K562 (cell line): ENCODE measurements around the gene UBE2Q1. TPM values are rescaled to one million over a fixed set of nuclear protein-coding genes. Genes with fewer than 3 reads are reported as not detected.

Source experiments
- ATAC-seq: fragments of 200-7000 bp; cut with Tn5 transposase; 3 replicates; pipeline ENCODE4 v1.9.1; 2020; ENCODE audit warnings: moderate library complexity
- BruUV-seq: library from RNA; stranded (reverse); fragments of 400-500 nt; replicated peaks from 2 replicates; lab custom pipeline; 2021; lab: Mats Ljungman, UMichigan
- CTCF ChIA-PET: fragments of 300-600 bp; formaldehyde crosslinking; extraction: SDS; loops from one replicate; lab custom pipeline; 2021; ENCODE audit warnings: low intra/inter-chr PET ratio; lab: Yijun Ruan, JAX
- POLR2A ChIA-PET: fragments of 300-600, 350-650 bp; sonication (Branson Sonifier 250); formaldehyde crosslinking; extraction: SDS; loops from one replicate; lab custom pipeline; 2021; ENCODE audit warnings: antibody characterized with exemption, inconsistent platforms; lab: Yijun Ruan, JAX
- DNase-seq, 4 experiments: peaks; one replicate each; pipeline versions ENCODE4 v3.0.0 to v3.0.0-alpha.2; 2011 to 2018; ENCODE audit warnings: low spot score in 3 of 4, mixed read lengths in 3 of 4; ENCODE audit errors: extremely low read depth in 1 of 4
- FAIRE-seq: peaks from 2 replicates; lab custom pipeline; 2011; peaks lifted over from hg19 to GRCh38; lab: Jason Lieb, UNC
- H2AFZ ChIP-seq: 2 replicates; pipeline ENCODE4 v1.6.0; 2011; ENCODE audit warnings: low read depth, low read length, control low read depth, inconsistent platforms
- H3K27ac ChIP-seq: fragments of 200-600 bp; 3 replicates; pipeline ENCODE4 v1.8.0; 2011; ENCODE audit warnings: low read depth, mild to moderate bottlenecking, control low read depth, inconsistent platforms, low read length, moderate library complexity, mixed read lengths; ENCODE audit errors: extremely low read depth
- H3K27me3 ChIP-seq, 2 experiments: fragments of 300-600 bp in 1 of 2; 2 replicates in 1 of 2; 3 replicates in 1 of 2; pipeline versions ENCODE4 v1.6.0 to v1.8.0; 2011; ENCODE audit warnings: inconsistent platforms in 2 of 2, low read length in 2 of 2, mild to moderate bottlenecking in 1 of 2, mixed read lengths in 1 of 2, moderate library complexity in 1 of 2; ENCODE audit not compliant: control insufficient read depth in 2 of 2, insufficient read depth in 2 of 2
- H3K36me3 ChIP-seq: fragments of 300-600 bp; 3 replicates; pipeline ENCODE4 v1.8.0; 2011; ENCODE audit warnings: mild to moderate bottlenecking, low read length, inconsistent platforms; ENCODE audit not compliant: control insufficient read depth, insufficient read depth
- H3K4me1 ChIP-seq, 2 experiments: fragments of 200-600 bp in 1 of 2; replicated peaks in 1 of 2; 2 replicates in 1 of 2; 3 replicates in 1 of 2; pipeline versions ENCODE4 v1.5.1 to v1.8.0; 2011; ENCODE audit warnings: inconsistent platforms in 2 of 2, low read length in 2 of 2, mild to moderate bottlenecking in 1 of 2, mixed read lengths in 1 of 2, moderate library complexity in 1 of 2; ENCODE audit not compliant: control insufficient read depth in 2 of 2, insufficient read depth in 2 of 2
- H3K4me2 ChIP-seq: 2 replicates; pipeline ENCODE4 v1.6.1; 2011; ENCODE audit warnings: low read length, control low read depth, inconsistent platforms, mixed read lengths; ENCODE audit not compliant: insufficient read depth
- H3K4me3 ChIP-seq: fragments of 200-600 bp; sonication (generic), shearing (Covaris generic); 2 replicates; pipeline ENCODE4 v1.5.1; 2016; ENCODE audit warnings: control low read depth, inconsistent platforms
- H3K79me2 ChIP-seq: fragments of 200-600 bp; 3 replicates; pipeline ENCODE4 v1.8.0; 2011; ENCODE audit warnings: low read length, inconsistent platforms; ENCODE audit not compliant: control insufficient read depth, insufficient read depth
- H3K9ac ChIP-seq, 2 experiments: 2 replicates each; pipeline versions ENCODE4 v1.6.0 to v1.6.1; 2011; ENCODE audit warnings: low read depth in 2 of 2, low read length in 2 of 2, control low read depth in 1 of 2, inconsistent platforms in 1 of 2, mild to moderate bottlenecking in 1 of 2, mixed read lengths in 1 of 2; ENCODE audit not compliant: insufficient read depth in 1 of 2
- H3K9me1 ChIP-seq: one replicate; pipeline ENCODE4 v1.6.0; 2011; ENCODE audit warnings: inconsistent platforms, mild to moderate bottlenecking, low read length, moderate library complexity; ENCODE audit not compliant: control insufficient read depth, insufficient read depth
- H3K9me3 ChIP-seq: replicated peaks from 2 replicates; pipeline ENCODE4 v1.5.1; 2011; ENCODE audit warnings: low read depth, low read length, inconsistent platforms; ENCODE audit not compliant: control insufficient read depth, insufficient read depth
- H4K20me1 ChIP-seq: replicated peaks from 2 replicates; pipeline ENCODE4 v1.6.1; 2011; ENCODE audit warnings: low read length, inconsistent platforms, mixed read lengths; ENCODE audit not compliant: control insufficient read depth, insufficient read depth
- ADNP ChIP-seq: fragments of 200-800 bp; sonication (Bioruptor generic); IDR thresholded peaks from 2 replicates; pipeline ENCODE4 v1.6.1; 2016; ENCODE audit warnings: missing genetic modification characterization, missing compliant biosample characterization
- BCOR ChIP-seq: fragments of 450-650 bp; IDR thresholded peaks from 2 replicates; pipeline ENCODE4 v1.6.1; 2016
- E2F1 ChIP-seq: sonication (generic); formaldehyde crosslinking; IDR thresholded peaks from 2 replicates; pipeline ENCODE4 v1.8.1; 2023; ENCODE audit warnings: mild to moderate bottlenecking, missing genetic modification reagents, moderate library complexity
- FOXK1 ChIP-seq: sonication (generic); formaldehyde crosslinking; IDR thresholded peaks from 2 replicates; pipeline ENCODE4 v1.8.0; 2022; ENCODE audit warnings: missing genetic modification reagents, mild to moderate bottlenecking, borderline replicate concordance
- KDM5B ChIP-seq: fragments of 200-600 bp; sonication (generic); IDR thresholded peaks from 2 replicates; pipeline ENCODE4 v1.6.1; 2012; ENCODE audit warnings: low read depth, mild to moderate bottlenecking, moderate library complexity, low read length, control low read depth, inconsistent platforms; ENCODE audit not compliant: insufficient replicate concordance
- REST ChIP-seq, 2 experiments: fragments of 450-650 bp; formaldehyde crosslinking in 1 of 2; IDR thresholded peaks; 2 replicates each; pipeline versions ENCODE4 v1.4.0 to v1.6.1; 2014 to 2020; ENCODE audit warnings: mild to moderate bottlenecking in 2 of 2, borderline replicate concordance in 1 of 2, low read depth in 1 of 2
- SMC3 ChIP-seq: conservative IDR thresholded peaks from 2 replicates; pipeline ENCODE4 v1.6.1; 2011; ENCODE audit warnings: low read depth, low read length, improper control_type of control experiment; ENCODE audit not compliant: insufficient read depth
- ZBTB5 ChIP-seq: fragments of 450-650 bp; IDR thresholded peaks from 2 replicates; pipeline ENCODE4 v1.6.1; 2017; ENCODE audit warnings: antibody characterized with exemption
- ZFP36 ChIP-seq: fragments of 150-350 bp; IDR thresholded peaks from 2 replicates; pipeline ENCODE4 v1.6.1; 2018; ENCODE audit warnings: low read length, low read depth; ENCODE audit not compliant: partially characterized antibody
- WGBS: fragments of 100-300 bp; shearing (Covaris generic); methylation state at CpG from one replicate; pipeline ENCODE4 v1.1.6; 2016; ENCODE audit warnings: low coverage, mixed read lengths; ENCODE audit not compliant: insufficient coverage; ENCODE audit errors: missing lambda C conversion rate; 5-methylcytosine and 5-hydroxymethylcytosine counted together
- in situ Hi-C: fragments of 300-500 bp; cut with MboI; formaldehyde crosslinking; loops from 4 replicates; pipeline ENCODE4 v1.15.0; 2018; ENCODE audit warnings: inconsistent platforms, mixed read lengths
- intact Hi-C: fragments of 100-400 bp; cut with micrococcal nuclease; formaldehyde crosslinking; loops from 2 replicates; pipeline ENCODE4 v1.14.2; 2022
- polyA plus RNA-seq, 8 experiments: library from polyadenylated mRNA; depleted of rRNA in 4 of 8; stranded (reverse) in 5 of 8; unstranded in 3 of 8; fragments of >200 nt; fragmentation: Nextera tagmentation in 2 of 8; fragmentation: Illumina TruSeq in 1 of 8; extraction: Ambion mirVana in 2 of 8; extraction: Trizol in 1 of 8; gene quantifications; 2 replicates each; pipeline versions ENCODE4 v1.2.1 to v1.2.3, GENCODE V29; 2011 to 2014; ENCODE audit warnings: inconsistent platforms in 1 of 8, missing spikeins in 1 of 8
- total RNA-seq, 7 experiments: library from RNA; depleted of rRNA in 6 of 7; stranded (reverse); fragments of >200 nt in 6 of 7; fragmentation: Illumina TruSeq in 2 of 7; extraction: Trizol in 2 of 7; gene quantifications; 2 replicates each; pipeline versions ENCODE4 v1.2.1 to v1.2.3, GENCODE V29; 2011 to 2021; ENCODE audit warnings: low replicate concordance in 1 of 7

The UBE2Q1 gene
- total and polyA plus RNA-seq, 9 of the 15 experiments (the other 6 are each of a cell fraction or from before 2014, with no cell fraction given) = 8.0 to 58.8 (median 27.6) TPM

- Histone ChIP-seq H3K9ac (peak overlapping the region; percentile 85 to 98), H3K4me1 (peaks cover 8 to 26% of the 10 kb centered on the region in 2 experiments), H2AFZ (peak overlapping the region; percentile 87), H3K4me3 (peak overlapping the region; percentile 81), H4K20me1 (peaks cover 24% of the 10 kb centered on the region; the same call in 1 of the 2 replicates), H3K4me2 (peak overlapping the region; percentile 99), H3K36me3 (peaks cover 28% of the 10 kb centered on the region; the same call in 2 of the 3 replicates), H3K27ac (peak overlapping the region; percentile 91), H3K9me1 (peaks cover 3% of the 10 kb centered on the region), H3K9me3 (no peaks in the 10 kb centered on the region), H3K79me2 (peaks cover 84% of the 10 kb centered on the region), H3K27me3 (no peaks in the 10 kb centered on the region)
- WGBS = 21% methylated on average over 11 of the region's 11 CpGs
- in situ Hi-C loops = no loop called here
- DNase-seq (peak in 1 of 4 experiments; percentile 20), ATAC-seq (peak; percentile 55), FAIRE-seq (peak; percentile 59)
- intact Hi-C loops = no loop called here
- ChIA-PET POLR2A (interaction anchor here (1.0 to 2.1 kb wide), 3 partner anchors 13 to 91 kb away, joined by 3 to 9 read pairs (median 5); no protein-coding TSS in a partner anchor), CTCF (no interaction called here)
- BruUV-seq = TSS peak; percentile 61
- TF ChIP-seq ZBTB5 (no peak), E2F1 (CRISPR knock-in tag) (no peak), REST (IDR thresholded peaks at IDR 0.05; ENCODE audit: borderline replicate concordance) (no peak), REST (CRISPR knock-in tag; IDR thresholded peaks at IDR 0.05; ENCODE audit: low read depth) (no peak), ADNP (tag) (peak; percentile 14; the same call in 1 of the 2 replicates), ZFP36 (peak; percentile 83), FOXK1 (CRISPR knock-in tag) (0 out of 2 replicates have a peak, but pooled peaks have one; percentile 21), BCOR (0 out of 2 replicates have a peak, but pooled peaks have one; percentile 12), SMC3 (no peak), KDM5B (no peak)
Observed at GRCh38 chr1:154607106-154607608, 48.7 kb upstream of the UBE2Q1 start.
